GM18519 (cell line): ENCODE results near the gene PALMD.

Experiments used
- ATAC-seq: cut with Tn5 transposase; IDR thresholded peaks from one replicate; pipeline ENCODE4 v1.9.1; 2021; ENCODE audit warnings: mild to moderate bottlenecking, moderate library complexity; ENCODE audit not compliant: unreplicated experiment, low FRiP score

Gene PALMD

GRCh38 chr1:99629164-99629563, 16.7 kb upstream of the PALMD start:
- ATAC-seq: no peak

- no peak for ATAC-seq
Observed at GRCh38 chr1:99634971-99635624, 10.8 kb upstream of the PALMD start.

- ATAC-seq: no peak
Observed at GRCh38 chr1:99635664-99636063, 10.2 kb upstream of the PALMD start.

GRCh38 chr1:99636647-99637175, 9.2 kb upstream of the PALMD start:
- ATAC-seq: no peak

- no peak for ATAC-seq
Observed at GRCh38 chr1:99638853-99639252, 7.1 kb upstream of the PALMD start.

- no peak for ATAC-seq
Observed at GRCh38 chr1:99639408-99639807, 6.5 kb upstream of the PALMD start.

- ATAC-seq: no peak
Observed at GRCh38 chr1:99639945-99640344, 6.0 kb upstream of the PALMD start.

GRCh38 chr1:99640672-99641071, 5.2 kb upstream of the PALMD start:
- no peak for ATAC-seq

- ATAC-seq: no peak
Observed at GRCh38 chr1:99641558-99641957, 4.4 kb upstream of the PALMD start.

- no peak for ATAC-seq
Observed at GRCh38 chr1:99642053-99642452, 3.9 kb upstream of the PALMD start.

- ATAC-seq: no peak
Observed at GRCh38 chr1:99643021-99643779, 2.7 kb upstream of the PALMD start.

- ATAC-seq: no peak
Observed at GRCh38 chr1:99644279-99645004, 1.5 kb upstream of the PALMD start.

- ATAC-seq: no peak
Observed at GRCh38 chr1:99645203-99645602, 710 bp upstream of the PALMD start.

- no peak for ATAC-seq
Observed at GRCh38 chr1:99646868-99647267, 955 bp downstream of the PALMD start.

GRCh38 chr1:99647490-99647889, 1.6 kb downstream of the PALMD start:
- no peak for ATAC-seq

- no peak for ATAC-seq
Observed at GRCh38 chr1:99648107-99648506, 2.2 kb downstream of the PALMD start.

- ATAC-seq: no peak
Observed at GRCh38 chr1:99650030-99650429, 4.1 kb downstream of the PALMD start.

GRCh38 chr1:99650773-99651437, 5.0 kb downstream of the PALMD start:
- no peak for ATAC-seq

- ATAC-seq: no peak
Observed at GRCh38 chr1:99652881-99653281, 7.0 kb downstream of the PALMD start.

GRCh38 chr1:99655376-99655775, 9.5 kb downstream of the PALMD start:
- ATAC-seq: no peak

- no peak for ATAC-seq
Observed at GRCh38 chr1:99656701-99657100, 10.8 kb downstream of the PALMD start.
